ENCODE results near the gene OR4F6.

Gene OR4F6

GRCh38 chr15:101805605-101806345, 2.5 kb downstream of the OR4F6 start:
- DNase-seq: no peak

- DNase-seq: no peak
These were observed 4.1 kb downstream of the OR4F6 start for GRCh38 chr15:101807345-101807945.

GRCh38 chr15:101808201-101808600, 4.9 kb downstream of the OR4F6 start:
- DNase-seq: no peak

- no peak for DNase-seq
These were observed 7.1 kb downstream of the OR4F6 start for GRCh38 chr15:101810456-101810855.

DNA sequence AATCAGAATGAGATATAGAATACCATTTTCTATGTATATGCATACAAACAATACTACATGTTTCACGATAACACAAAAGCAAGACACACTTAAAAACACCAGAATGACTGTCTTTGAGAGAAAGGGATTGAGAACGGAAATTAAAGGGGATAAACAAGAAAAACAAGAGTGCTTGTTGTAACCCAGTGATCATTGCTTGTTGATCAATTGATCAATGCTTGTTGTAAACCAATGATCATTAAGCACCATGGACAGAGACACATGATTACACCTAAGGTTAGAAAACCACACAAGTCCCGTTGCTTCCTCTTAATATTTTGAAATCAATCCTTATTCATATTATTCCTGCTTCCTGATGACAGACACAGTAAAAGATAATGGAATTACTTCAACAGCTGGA, 7.6 kb downstream of the OR4F6 start:
- no peak for DNase-seq

DNA sequence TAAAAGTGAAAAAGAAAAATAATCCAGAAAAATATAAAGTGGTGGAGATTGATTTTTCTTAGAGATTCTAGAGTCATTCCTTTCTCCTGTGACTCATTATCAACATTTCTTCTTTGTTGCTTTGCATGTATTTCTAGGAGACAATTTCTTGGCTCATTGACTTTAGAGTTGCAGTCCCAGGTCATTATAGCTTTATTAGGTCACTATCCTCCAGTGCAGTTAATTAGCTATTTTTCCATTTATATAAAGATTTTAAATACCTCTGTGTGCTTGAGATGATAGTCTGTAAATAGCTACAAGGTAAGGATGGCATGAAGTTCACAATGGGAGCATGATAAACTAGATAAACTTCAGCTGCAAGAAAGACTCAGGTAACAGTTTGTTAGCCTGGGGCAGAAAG, 8.6 kb downstream of the OR4F6 start, which contains the start of gene OR4F15:
TSS of gene OR4F15 (plus strand) at position 301 of the 400 bp plus-strand sequence. CDS start 5,985 bp downstream, outside the sequence.
- no peak for DNase-seq

DNA sequence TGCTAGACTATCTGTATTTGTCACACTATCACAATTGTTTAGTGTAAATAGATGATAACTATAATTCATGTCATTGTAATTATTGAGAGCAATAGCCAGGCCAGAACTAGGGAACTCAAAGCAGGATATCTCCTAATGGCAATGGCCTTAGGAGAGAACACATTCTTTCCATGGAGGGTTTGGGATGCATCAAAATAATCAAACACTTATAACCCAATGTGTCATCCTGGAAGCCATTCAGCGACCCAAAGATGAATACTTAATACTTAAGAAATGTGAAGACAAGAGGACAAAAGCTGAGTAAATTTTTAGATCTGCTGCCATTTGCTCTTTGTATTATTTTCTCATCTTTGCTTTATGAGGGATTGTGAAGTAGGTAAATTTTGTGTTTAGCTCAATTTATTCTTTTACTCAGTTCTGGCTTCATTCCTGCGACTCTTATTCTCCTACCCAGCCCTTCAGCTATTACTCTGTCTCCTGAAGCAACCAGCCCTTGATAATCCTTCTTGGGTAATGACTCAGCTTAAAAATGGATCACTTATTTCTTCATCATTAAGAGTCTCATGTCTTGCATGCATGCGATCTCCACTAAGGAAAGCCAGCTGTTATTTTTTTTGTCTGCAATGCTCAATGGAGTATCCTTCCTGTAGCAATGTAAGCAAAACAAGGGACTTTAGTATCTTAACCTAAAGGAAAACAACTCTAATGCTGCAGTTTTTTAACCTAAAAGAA, 10.7 kb downstream of the OR4F6 start:
- DNase-seq: no peak

DNA sequence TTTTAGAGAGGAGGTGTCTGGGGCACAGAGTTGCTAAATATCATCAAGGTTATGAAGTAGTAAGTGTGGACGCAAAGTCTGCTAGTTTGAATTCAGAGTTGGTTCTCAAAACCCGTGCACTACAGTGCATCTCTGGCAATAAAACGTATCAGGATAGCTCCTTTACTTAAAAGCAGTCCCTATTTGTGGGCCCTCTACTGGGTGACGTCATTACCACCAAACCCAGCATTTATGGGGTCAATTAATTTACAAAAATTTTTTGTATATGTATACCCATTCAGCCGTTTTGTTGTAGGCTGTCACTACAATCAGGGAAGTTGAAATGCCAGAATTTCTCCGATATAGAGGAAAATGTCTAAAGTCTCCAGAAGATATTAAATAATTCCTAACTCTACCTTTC, 17.5 kb downstream of the OR4F6 start:
- DNase-seq: no peak

GRCh38 chr15:101827257-101827656, 23.9 kb downstream of the OR4F6 start:
- DNase-seq: no peak

- DNase-seq: no peak
These were observed 25.5 kb downstream of the OR4F6 start for GRCh38 chr15:101828774-101829173.

- no peak for DNase-seq
These were observed 38.3 kb downstream of the OR4F6 start for GRCh38 chr15:101841656-101842055.

DNA sequence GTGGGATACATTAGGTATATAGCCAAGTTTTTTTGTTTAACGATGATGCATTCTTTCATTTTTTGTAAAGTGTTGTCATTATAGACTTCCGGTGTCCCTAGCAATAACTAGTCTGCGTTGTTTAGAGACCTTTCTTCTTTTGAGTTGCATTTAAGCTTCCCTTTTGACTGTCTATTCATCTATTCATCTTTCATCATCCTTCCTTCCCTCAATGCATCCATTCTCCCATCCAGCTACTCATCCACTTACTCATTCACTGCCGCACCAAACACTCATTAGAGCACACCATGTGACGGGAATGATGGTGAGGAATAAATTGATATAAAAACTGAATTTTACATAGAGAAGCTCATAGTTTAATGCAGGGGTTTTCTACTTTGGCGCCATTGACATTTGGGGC, 41.6 kb downstream of the OR4F6 start:
- DNase-seq: no peak

DNA sequence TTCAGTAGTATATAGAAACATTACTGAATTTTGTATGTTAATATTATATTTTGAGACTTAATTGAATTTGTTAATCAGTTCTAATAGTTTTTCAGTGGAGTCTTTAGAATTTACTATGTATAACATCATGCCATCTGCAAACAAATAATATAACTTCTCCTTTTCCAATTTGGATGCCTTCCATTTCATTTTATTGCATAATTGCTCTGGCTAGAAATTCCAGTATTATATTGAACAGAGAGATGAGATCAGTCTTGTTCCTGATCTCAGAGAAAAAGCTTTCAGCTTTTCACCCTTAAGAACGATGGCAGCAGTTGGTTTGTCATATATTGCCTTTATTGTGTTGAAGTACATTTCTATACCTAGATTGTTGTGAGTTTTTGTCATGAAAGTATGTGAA, 49.0 kb downstream of the OR4F6 start:
- DNase-seq: no peak

Data from NCI-H748 treated with DMSO at 0.1 percent for 48 hours (cell line).